GM18868 (cell line): ENCODE data around the gene PLCXD1.
"Not testable (repeated sequence)": the region's sequence is repeated elsewhere in the genome, so short reads cannot be mapped to it uniquely, and the experiment has no call there.

Source experiments
- ATAC-seq: cut with Tn5 transposase; IDR thresholded peaks from one replicate; pipeline ENCODE4 v1.9.1; 2021; ENCODE audit warnings: mild to moderate bottlenecking, moderate library complexity; ENCODE audit not compliant: unreplicated experiment

Gene PLCXD1

DNA sequence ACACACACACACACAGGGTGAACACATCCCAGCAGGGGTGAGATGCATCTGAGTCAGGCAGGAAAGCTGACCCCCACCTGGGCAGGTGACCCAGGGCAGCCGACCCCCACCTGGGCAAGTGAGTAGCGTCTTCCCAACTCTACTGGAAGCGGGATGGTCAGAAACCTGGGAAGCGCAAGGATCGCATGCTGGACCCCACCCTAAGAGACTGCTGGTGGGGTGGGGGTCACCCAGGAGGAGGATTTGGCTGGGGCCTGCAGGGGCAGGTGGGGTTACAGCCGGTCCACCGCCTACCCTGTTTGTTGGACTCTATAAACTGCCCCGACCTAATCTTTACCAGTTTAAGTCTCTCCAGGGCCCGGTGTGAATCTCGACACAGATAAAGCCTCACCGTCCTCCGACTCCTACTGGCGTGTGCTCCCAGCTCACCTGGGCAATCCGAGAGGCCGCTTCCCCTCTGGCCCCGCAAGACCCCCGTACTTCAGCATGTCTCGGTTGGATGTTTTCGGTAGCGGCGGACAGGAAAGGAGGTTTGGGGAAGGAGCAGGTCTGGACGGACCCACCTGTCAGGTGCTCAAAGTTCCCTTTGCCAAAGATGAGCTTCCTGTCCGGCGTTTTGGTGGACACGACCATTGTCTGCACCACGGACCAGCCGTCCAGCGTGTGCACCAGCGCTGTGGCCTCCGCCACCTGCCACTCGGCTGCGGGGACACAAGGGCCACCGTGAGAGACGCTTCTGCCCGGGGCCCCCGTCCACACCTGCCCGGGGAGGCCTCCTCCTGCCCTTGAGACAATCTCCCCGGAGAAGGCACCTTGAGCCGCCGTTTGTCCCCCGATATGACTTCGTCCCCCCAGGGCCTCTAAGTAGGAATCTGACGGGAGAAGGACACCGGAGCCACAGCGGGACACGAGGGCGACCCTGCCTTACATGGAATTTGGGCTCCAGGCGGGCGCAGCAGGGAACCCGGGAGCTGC lies 35.5 kb downstream of the PLCXD1 start:
- ATAC-seq, result no peak

DNA sequence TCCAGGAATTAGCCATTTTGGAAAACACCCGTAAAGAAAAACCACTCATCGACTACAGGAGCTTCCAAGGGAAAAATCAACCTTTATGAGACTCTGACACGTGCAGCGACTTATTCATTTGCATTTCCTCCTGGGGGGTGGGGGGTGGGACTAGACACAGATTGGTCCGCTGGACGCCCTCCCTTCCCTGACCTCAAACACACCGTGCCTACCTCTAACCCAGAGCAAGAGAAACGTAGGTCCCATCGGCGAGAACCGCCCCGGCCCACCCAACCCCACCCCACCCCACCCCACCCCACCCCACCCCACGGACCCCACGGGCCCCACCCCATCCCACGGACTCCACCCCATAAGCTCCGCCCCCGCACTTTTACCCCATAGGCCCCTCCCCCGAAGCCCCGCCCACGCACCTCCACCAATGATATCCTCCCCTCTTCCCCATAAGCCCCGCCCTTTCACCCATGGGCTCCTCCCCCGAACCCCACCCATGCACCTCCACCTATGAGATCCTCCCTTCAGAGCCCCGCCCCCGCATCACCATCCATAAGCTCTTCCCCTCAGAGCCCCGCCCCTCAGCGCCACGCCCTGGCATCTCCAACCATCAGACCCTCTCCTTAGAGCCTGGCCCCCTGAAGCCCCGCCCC lies 36.4 kb downstream of the PLCXD1 start:
- no peak for ATAC-seq

DNA sequence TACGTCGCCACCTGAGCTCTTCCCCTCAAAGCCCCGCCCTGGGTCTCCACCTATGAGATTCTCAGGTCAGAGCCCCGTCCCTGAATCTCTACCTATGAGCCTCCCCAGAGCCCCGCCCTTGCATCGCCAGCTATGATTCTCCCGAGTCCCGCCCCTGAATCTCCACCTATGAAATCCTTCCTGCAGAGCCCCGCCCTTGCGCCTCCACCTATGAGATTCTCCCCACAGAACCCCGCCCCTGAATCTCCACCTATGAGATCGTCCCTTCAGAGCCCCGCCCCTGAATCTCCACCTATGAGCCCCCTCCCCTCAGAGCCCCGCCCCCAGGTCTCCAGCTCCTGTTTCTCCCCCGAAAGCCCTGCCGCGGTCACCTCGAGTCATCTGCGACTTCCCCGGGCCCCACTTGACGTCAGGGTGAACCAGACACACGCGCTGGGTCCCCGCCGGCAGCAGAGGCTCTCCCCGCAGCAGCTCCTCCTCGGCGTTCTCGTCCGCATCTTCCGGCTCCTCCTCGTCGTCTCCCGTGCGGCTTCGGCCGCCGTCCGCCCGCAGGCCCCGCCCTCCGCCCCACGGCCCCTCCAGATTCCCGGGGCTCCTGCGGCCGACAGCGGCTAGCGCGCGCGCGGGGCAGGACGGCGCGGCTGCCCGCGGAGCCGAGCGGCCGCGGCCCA lies 37.0 kb downstream of the PLCXD1 start:
- peak; percentile 64 for ATAC-seq

DNA sequence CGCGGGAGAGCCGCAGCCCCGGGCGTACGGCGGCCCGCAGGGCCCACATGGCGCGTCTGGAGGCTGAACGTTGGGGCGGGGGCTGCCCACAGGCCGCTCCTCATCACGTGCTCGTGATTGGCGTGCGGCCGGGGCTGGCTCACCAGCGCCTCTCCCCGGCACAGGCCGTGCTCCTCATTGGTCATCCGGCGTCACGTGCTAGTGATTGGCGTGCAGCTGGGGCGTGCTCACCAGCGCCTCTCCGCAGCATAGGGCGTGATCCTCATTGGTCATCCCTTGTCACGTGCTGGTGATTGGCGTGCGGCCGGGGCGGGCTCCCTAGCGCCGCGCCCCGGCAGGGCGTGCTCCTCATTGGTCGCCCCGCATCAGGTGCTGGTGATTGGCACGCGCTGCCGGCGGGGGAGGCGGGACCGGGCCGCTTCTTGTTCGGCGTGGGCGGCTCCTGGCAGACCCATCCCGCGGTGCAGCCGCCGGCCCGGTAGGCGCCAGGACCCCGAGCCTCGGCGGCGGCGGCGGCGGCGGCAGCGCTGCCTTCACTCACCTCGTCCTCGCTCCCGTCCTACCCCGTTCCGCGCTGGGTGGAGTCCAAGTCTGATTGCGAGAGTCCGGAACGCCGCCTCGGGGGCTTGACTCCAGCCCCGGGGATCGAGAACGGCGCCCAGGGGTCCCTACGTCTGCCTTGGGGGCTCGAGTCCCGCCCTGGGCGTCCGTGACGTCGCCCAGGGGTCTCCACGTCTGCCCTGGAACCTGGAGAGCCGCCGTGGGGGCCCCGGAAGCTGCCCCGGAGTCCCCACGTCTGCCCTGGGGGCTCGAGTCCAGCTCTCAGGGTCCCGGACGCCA lies 37.8 kb downstream of the PLCXD1 start, which contains the start of gene GTPBP6:
TSS of gene GTPBP6 (minus strand) at position 58 of the 840 bp plus-strand sequence. CDS start at position 49, 9 bp downstream.
- peak; percentile 77 for ATAC-seq

DNA sequence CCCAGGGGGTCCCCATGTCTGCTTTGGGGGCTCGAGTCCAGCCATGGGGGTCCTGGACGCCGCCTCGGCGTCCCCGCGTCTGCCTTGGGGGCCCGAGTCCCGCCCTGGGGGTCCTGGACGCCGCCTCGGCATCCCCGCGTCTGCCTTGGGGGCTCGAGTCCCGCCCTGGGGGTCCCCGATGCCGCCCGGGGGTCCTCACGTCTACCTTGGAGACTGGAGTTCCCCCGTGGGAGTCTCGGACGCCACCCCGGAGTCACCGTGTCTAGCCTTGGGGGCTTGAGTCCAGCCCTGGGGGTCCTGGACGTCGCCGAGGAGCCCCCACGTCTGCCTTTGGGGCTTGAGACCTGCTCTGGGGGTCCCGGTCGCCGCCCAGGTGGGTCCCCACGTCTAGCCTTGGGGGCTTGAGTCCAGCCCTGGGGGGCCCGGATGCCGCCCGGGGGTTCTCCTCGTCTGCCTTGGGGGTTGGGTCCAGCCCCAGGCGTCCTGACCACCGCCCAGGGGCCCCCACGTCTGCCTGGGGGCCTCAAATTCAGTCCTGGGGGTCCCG lies 38.5 kb downstream of the PLCXD1 start:
- ATAC-seq, result no peak

DNA sequence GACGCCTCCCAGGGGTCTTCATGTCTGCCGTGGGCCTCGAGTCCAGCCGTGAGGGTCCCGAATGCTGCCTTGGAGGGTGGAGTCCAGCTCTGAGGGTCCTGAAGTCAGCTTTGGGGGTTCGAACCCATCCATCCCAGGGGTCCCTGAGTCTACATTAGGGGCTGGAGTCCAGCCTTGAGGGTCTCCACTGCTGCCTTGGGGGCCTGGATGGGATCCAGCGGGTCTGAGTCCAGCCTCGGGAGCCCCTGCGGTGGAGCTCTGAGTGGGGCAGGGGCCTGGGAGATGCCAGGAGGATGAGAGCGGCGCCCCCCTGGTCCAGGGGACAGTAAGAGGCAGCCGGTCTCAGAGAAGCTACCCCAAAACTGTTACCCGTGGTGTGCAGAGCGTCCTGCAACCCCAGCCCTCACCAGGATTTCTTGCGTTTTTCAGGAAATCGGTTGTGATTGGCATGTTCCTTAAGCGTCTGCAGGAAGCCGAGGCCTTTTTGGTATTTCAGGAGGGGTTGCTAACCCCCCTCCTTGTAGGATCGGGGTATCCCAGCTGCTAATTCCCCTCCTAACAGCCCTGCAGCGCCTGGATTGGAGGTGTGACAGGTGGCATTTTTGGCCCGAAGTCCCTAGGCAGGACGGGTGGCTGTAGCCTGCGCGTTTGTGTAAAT lies 39.1 kb downstream of the PLCXD1 start:
- ATAC-seq, result no peak

DNA sequence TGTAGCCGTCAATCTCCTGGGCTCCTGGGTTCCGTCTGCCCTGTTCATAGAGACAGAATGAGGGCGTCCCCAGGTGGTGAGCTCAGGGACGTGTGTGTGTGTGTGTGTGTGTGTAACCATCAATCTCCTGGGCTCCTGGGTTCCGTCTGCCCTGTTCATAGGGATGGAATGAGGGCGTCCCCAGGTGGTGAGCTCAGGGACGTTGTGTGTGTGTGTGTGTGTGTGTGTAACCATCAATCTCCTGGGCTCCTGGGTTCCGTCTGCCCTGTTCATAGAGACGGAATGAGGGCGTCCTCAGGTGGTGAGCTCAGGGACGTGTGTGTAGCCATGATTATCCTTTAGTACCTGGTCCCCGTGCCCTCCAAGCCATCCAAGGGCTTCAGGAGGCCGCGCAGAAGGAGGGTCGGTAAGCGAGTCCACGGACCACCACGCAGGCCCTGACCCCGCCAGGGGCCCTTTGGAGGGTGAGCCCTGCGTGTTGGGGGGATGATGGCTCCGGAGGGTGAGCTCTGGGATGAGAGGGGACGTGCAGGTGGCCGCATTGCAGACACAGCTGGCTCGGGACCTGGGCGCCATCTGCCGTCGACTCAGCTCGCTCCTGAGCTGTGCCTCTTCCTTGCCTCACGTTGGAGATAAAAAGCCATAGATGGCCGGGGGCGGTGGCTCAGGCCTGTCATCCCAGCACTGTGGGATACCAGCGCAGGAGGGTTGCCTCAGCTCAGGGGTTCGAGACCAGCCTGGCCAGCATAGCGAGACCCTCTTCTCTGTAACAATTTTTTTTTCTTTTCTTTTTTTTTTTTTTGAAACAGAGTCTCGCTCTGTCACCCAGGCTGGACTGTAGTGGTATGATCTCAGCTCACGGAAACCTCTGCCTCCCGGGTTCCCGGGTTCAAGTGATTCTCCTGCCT lies 42.8 kb downstream of the PLCXD1 start:
- ATAC-seq, result no peak

DNA sequence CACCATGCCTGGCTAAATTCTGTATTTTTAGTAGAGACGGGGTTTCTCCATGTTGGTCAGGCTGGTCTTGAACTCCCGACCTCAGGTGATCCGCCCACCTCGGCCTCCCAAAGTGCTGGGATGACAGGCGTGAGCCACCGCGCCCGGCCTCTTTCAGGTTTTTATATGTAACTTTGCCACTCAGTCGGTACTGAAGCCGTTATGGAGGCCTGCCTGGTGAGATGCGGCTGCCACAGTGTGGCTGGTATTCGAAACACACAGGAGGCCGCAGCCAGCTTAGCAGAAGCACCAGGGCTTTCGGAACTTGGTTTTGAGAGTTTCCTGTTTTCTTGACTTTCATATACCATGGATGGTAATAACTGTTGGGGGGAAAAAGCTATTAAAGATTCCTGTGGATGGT lies 43.5 kb downstream of the PLCXD1 start:
- not testable (repeated sequence) for ATAC-seq

DNA sequence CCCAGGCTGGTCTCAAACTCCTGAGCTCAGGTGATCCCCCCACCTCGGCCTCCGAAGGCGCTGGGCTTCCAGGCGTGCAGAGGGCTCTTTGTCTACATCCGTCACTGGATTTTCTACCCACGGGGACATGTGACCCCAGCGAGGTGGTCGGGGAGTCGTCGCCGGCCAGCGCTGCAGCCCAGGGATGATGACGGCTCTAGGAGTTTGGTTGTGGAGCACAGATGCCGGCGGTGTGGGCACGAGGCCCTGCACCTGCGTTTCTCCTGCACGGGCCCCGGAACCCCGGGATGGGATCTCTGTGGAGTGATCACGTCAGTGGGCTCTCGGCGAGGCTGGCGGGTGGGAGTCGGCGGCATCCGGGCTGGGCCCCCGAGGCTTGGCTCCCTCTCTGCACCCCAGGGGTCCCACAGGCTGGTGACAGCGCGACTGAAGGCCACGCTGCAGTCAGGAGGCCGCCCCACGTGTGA lies 46.5 kb downstream of the PLCXD1 start:
- no peak for ATAC-seq

DNA sequence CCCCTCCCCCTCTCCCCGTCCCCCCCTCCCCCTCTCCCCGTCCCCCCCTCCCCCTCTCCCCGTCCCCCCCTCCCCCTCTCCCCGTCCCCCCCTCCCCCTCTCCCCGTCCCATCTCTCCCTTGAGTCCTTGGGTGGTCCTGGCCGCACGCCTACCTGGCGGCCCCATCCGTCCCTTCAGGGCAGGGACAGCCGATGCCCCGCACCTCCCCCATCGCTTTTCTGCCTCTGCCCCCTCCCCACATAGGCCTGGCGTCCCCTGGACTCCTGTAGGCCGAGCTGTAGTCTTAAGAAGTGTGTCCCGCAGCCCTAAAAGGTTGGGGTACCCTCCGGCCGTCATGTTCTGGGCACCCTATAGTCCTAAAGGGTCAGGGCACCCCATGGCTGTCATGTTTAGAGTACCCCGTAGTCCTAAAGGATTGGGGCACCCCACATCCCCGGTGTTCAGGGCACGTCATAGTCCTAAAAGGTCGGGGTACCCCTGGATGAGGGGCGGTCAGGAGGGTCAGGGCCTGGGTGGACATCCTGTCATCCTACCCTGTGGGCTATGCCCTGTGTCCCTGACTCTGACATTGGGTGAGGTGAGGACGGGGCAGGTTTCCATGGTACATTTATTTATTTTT lies 48.2 kb downstream of the PLCXD1 start:
- ATAC-seq, result no peak

DNA sequence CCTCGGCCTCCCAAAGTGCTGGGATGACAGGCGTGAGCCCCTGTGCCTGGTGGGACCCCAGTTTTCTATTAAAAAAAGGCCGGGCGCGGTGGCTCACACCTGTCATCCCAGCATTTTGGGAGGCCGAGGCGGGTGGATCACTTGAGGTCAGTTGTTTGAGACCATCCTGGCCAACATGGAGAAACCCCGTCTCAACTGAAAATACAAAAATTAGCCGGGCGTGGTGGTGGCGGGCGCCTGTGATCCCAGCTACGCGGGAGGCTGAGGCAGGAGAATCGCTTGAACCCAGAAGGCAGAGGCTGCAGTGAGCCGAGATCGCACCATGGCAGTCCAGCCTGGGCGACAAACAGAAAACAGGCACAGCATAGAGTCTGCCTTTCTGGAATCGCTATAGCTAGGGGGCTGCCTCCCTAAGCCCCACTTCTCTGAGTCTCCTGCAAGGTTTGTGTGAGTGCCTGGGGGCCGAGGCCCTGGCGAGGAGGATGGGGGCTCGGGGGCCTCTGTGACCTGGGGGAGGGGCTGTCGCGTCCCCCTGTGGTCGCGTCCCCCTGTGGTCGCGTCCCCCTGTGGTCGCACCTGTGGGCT lies 49.1 kb downstream of the PLCXD1 start:
- ATAC-seq, result not testable (repeated sequence)

DNA sequence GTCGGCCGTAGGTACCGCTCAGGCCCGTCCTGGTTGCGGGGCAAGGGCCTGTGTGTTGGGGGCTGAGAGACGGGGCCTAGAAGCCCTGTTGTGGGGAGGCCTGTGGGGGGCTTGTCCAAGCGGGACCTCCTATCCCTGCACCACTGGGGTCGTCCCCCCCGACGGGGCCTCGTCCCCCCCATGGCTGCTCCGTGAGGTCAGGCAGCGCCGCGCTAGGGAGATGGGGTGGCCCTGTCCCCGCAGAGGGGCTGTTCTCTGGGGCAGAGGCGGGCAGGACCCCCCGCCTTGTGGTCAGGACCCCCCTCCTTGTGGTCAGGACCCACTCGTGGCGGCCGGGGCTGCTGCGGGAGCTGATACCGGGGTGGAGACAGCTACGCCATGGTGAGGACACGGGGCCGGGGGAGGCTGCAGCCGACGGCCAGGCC lies 49.6 kb downstream of the PLCXD1 start:
- no peak for ATAC-seq

DNA sequence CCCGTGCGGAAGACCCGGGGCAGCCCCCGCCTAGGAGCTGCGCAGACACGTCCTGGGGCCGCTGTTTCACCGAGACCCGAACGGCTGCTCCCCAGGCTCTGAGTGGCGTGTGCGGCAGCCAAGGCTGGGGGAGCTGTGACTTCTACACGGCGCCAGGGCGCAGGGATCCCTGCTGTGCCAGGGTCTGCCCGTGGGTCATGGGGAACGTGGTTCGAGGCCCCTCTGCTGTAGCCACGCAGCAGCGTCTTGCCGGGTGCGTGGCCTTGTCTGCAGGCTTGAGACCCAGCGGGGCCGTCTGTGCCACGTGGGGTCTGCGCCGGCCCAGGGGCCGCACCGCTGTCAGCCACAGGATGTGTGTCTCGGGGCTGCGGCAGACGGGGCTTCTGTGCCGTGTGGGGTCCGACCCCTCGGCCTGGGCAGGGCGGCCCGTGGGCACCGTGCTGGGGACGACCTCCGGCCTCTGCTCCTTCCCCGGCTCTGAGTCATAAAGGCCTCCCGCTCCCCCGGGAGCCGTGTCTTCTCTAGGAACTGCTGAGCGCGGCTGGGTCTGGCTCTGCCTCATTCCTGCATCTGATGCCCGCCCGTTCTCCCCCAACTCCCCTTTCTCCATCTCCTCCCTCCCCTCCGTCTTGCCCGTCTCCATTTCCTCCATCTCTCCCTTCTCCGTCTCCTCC lies 50.1 kb downstream of the PLCXD1 start:
- no peak for ATAC-seq

DNA sequence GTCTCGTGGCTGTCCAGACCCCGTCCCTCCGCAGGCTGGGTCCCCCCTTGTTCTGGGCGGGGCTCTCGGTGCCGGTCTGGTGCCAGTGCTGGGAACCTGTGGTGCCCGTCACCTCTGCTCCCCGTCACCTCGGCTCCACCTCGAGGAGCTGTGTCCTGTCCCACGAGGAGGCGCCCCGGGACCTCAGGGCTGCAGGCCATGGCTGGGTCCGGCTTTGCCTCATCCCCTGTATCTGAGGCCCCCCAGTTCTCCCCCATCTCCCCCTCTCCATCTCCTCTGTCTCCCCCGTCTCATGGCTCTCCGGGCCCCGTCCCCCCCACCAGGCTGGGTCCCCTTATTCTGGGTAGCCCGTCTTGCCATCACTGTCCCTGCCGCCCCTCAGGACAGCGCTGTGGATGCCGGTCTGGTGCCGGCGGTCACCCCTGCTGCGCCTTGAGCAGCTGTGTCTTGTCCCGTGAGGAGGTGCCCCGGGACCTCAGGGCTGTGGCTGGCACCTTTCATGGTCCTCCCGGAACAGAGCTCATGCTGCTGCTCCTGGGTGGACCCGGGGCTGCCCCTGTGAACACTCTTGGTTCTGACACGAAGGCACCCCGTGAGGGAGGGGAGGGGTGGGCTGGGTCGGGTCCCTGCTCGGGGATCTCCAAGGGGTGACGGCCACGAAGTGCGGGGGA lies 50.8 kb downstream of the PLCXD1 start:
- no peak for ATAC-seq

DNA sequence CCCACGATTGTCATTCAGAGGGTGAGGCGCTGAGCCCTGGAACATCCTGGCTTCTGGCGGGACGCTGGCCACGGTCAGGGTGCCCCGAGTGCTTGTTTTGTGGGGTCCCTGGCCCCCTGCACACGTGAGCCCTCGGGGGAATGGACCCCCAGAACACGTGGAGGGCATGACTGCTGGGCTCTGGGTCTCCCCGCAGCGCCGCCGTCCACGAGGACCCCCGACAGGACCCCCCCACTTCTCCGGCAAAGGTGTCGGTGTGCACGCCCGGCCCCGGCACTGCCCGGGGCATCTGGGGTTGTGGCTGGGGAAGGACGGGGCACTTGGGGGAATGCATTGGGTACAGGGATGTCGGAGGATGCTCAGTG lies 51.3 kb downstream of the PLCXD1 start:
- ATAC-seq, result no peak

DNA sequence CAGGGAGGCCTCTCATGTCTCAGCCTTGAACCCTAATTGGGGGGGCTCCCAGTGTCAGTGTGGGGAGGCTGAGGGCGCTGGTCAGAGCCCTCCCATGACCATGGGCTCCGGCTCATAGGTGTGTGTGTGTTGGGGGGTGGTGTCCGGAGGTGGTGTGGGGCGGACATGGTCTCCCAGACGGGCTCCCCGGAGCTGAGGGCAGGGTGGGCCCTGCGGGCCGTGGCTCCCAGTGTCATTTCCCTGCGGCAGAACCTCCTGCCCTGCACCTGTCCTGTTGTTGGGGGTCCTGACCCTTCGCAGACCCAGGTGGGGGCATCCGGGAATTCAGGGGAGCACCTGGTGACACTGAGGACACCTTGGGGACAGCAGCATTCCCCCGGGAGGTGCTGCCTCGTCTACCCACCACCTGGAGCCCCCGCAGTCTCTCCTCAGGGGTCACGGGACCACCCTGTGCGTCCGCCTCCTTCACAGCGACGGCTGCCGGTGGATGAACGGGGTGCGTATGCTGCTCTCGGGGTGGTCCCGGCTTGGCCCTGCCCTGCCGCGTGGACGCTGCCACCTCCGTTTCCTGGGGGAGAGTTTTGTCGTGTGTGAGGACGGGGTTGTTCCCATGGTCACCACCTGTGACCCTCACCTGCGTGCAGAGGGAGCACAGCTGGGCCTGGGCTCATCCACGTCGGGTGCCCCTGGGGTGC lies 51.9 kb downstream of the PLCXD1 start:
- no peak for ATAC-seq
